NCI-H82 (cell line): ENCODE results near the gene ATOSB.
A peak's percentile ranks its signal among the peaks of the same experiment; 100 is the strongest.
"Not testable (repeated sequence)": the region's sequence is repeated elsewhere in the genome, so short reads cannot be mapped to it uniquely, and the experiment has no call there.

ENCODE experiments used
- DNase-seq: peaks from one replicate; lab custom pipeline; 2025; lab: John Stamatoyannopoulos, UW

Gene ATOSB

GRCh38 chr9:35115680-35116538 lies at the start of gene ATOSB:
Gene ATOSB (minus strand): TSS chr9:35115862. CDS start chr9:35108274, 7,588 bp downstream.
- DNase-seq, result peak; percentile 98

- DNase-seq, result no peak
Observed at GRCh38 chr9:35164711-35165110, 49.0 kb upstream of the ATOSB start.

GRCh38 chr9:35163413-35163812 lies 47.8 kb upstream of the ATOSB start:
- peak; percentile 9 for DNase-seq

GRCh38 chr9:35162605-35163315 lies 47.1 kb upstream of the ATOSB start:
- peak; percentile 41 for DNase-seq

GRCh38 chr9:35161713-35162604 lies 46.3 kb upstream of the ATOSB start, which contains the start of gene UNC13B:
Gene UNC13B (plus strand): TSS chr9:35162009. CDS start chr9:35162284, 275 bp downstream.
- DNase-seq, result peak; percentile 97

GRCh38 chr9:35158501-35159280 lies 43.0 kb upstream of the ATOSB start:
- no peak for DNase-seq

GRCh38 chr9:35157836-35158235 lies 42.2 kb upstream of the ATOSB start:
- not testable (repeated sequence) for DNase-seq

GRCh38 chr9:35156781-35157180 lies 41.1 kb upstream of the ATOSB start:
- no peak for DNase-seq

- no peak for DNase-seq
Observed at GRCh38 chr9:35152926-35153325, 37.3 kb upstream of the ATOSB start.

- DNase-seq, result not testable (repeated sequence)
Observed at GRCh38 chr9:35147941-35148563, 32.4 kb upstream of the ATOSB start.

- DNase-seq, result no peak
Observed at GRCh38 chr9:35142037-35142436, 26.4 kb upstream of the ATOSB start.

GRCh38 chr9:35140093-35140492 lies 24.4 kb upstream of the ATOSB start:
- DNase-seq, result no peak

- DNase-seq, result peak; percentile 40
Observed at GRCh38 chr9:35136866-35137265, 21.2 kb upstream of the ATOSB start.

- no peak for DNase-seq
Observed at GRCh38 chr9:35135988-35136387, 20.3 kb upstream of the ATOSB start.

- no peak for DNase-seq
Observed at GRCh38 chr9:35134920-35135319, 19.3 kb upstream of the ATOSB start.

- peak; percentile 94 for DNase-seq
Observed at GRCh38 chr9:35116898-35117551, 1.4 kb upstream of the ATOSB start.

GRCh38 chr9:35116539-35116897 lies 856 bp upstream of the ATOSB start:
- no peak for DNase-seq

GRCh38 chr9:35114840-35115628 lies 628 bp downstream of the ATOSB start:
- DNase-seq, result peak; percentile 46

GRCh38 chr9:35114113-35114839 lies 1.4 kb downstream of the ATOSB start:
- peak; percentile 76 for DNase-seq
